GM19043 (cell line): ENCODE results near the gene USP11.

ENCODE experiments used
- ATAC-seq: cut with Tn5 transposase; IDR thresholded peaks from one replicate; pipeline ENCODE4 v1.9.1; 2021; ENCODE audit warnings: low read depth; ENCODE audit not compliant: unreplicated experiment

USP11 gene

DNA sequence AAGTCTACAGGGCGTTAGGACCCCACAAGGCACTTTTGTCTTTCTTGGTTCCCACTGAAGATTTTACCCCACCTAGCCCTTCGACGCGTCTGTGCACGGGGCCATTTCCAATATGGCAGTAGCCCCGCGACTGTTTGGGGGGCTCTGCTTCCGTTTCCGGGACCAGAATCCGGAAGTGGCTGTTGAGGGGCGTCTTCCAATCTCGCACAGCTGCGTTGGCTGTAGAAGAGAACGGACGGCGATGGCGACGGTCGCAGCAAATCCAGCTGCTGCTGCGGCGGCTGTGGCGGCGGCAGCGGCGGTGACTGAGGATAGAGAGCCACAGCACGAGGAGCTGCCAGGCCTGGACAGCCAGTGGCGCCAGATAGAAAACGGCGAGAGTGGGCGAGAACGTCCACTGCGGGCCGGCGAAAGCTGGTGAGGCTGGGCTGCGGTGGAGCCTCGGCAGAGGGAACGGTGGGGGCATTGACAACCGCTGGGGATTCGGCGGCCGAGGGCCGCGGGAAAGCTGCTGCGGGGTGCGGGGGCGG, at the start of gene USP11:
Gene USP11 (plus strand): TSS at position 207 of the 530 bp plus-strand sequence. CDS start 35 bp downstream, at position 242.
- no peak for ATAC-seq

DNA sequence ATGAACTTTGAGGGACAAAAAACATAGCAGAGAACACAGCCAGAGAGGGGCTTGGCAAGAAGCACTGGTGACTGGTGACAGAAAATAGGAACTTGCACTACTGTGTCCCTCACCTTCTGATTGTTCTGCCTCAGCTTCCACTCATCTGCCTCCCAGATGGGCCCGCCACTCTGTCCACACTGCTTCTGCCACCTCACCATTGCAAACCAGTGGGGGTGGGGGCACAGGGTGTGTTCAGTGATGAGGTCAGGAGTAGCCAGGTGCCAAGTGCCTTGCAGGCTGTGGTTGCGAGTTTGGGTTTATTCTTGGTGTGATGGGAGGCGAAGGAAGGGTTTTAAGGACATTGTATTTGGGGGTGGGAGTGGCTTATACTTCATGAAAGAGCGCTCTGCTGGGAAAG, 48.3 kb upstream of the USP11 start:
- no peak for ATAC-seq

GRCh38 chrX:47185241-47185640, 47.6 kb upstream of the USP11 start:
- no peak for ATAC-seq

DNA sequence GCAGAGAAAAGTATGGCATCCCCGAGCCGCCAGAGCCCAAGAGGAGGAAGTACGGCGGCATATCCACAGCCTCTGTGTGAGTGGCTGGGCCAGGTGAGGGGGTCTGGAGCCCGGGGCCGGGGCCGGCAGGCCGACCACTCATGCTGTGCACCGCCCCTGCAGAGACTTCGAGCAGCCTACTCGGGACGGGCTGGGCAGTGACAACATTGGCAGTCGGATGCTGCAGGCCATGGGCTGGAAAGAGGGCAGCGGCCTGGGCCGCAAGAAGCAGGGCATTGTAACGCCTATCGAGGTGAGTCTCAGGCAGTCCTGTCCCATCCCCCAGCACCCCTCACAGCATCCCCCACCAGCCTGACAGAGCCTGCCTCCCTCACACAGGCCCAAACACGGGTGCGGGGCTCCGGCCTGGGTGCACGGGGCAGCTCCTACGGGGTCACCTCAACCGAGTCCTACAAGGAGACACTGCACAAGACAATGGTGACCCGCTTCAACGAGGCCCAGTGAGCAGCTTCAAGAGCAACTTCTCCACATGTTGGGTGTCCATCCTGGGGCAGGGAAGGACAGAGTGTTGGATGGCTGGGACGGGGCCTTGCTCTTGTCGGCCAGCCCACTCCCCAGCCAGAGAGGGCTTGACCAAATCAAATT, 46.6 kb upstream of the USP11 start:
- ATAC-seq = no peak

GRCh38 chrX:47187106-47187677, 45.6 kb upstream of the USP11 start:
- no peak for ATAC-seq

- no peak for ATAC-seq
Measured at GRCh38 chrX:47189906-47190305, 42.9 kb upstream of the USP11 start.

DNA sequence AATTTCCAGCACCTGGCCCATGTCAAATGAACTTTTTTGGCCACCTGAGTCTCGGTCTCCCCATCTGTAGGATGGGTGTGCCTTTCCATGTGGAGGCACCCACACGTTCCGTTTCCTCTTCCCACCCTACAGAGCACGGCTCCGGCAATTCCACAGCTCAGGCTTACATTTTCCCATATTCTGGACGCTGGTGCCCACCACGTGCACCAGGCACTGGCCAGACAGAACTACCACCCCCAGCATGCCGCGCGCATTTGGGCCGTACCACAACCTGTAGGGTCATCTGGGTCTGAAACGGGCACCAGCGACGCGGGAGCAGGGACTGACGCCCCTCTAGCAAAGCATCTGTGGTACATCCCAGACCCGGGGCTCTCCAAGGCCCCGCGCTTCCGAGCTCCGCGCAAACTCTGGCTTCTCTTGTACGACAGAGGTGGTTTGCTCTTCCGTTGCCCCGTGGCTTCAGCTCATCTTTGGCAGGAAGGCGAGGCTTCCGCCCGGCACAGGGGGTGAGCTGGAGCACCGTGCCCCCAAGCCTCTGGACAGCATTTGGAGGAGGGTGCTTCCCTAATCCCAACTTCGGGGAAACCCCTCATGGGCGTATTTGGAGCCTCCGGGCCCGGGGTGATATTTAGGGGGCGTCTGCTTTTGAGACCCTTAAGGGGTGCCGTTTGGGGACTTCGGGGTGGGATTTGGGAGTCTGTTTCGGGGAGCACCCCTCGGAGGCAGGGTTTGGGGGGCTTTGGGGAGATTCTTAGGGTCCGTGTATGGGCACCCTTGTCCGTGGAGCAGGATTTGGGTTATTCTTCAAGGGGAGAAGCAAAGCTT, 42.2 kb upstream of the USP11 start:
- peak; percentile 58 for ATAC-seq

DNA sequence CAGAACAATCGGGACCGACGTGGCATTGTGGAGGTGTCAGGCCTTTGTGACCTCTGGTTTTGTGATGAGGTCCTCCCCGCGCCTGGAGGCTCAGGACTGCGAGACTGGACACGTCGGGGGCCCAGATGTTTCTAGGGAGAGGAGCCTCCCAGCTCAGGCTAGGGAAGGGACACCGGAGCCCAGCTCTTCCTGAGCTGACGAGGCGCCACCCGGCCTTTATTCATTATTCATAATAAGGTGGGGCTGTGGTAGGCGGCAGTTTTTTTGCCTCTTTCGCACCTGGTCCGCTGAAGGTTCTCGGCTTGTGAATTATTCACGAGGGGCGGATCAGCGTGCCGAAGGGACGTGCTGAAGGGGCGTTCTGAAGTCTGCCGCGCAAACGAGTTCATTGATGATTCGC, 41.5 kb upstream of the USP11 start:
- no peak for ATAC-seq

- ATAC-seq = no peak
Measured at GRCh38 chrX:47191806-47192401, 40.9 kb upstream of the USP11 start.

GRCh38 chrX:47193475-47194193, 39.2 kb upstream of the USP11 start, which contains the start of gene UBA1:
TSS of gene UBA1 (plus strand) at chrX:47193829. CDS start at chrX:47198803, 4,974 bp downstream.
- ATAC-seq = no peak

GRCh38 chrX:47194194-47194787, 38.5 kb upstream of the USP11 start:
- no peak for ATAC-seq

GRCh38 chrX:47196098-47196497, 36.7 kb upstream of the USP11 start:
- no peak for ATAC-seq

- ATAC-seq = no peak
Measured at GRCh38 chrX:47197526-47197925, 35.3 kb upstream of the USP11 start.

GRCh38 chrX:47198026-47198686, 34.7 kb upstream of the USP11 start:
- no peak for ATAC-seq

- ATAC-seq = no peak
Measured at GRCh38 chrX:47198687-47199080, 34.1 kb upstream of the USP11 start.

DNA sequence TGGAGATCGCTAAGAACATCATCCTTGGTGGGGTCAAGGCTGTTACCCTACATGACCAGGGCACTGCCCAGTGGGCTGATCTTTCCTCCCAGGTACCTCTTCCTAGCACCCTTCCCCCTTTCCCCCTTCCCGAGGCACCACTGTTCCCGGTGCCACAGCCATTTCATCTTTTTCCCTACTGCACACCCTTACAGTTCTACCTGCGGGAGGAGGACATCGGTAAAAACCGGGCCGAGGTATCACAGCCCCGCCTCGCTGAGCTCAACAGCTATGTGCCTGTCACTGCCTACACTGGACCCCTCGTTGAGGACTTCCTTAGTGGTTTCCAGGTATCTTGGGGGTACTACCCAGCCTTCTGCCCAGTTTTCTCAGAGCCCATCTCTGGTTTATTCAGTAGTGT, 33.5 kb upstream of the USP11 start:
- ATAC-seq = no peak

- ATAC-seq = no peak
Measured at GRCh38 chrX:47200385-47201150, 32.2 kb upstream of the USP11 start.

- no peak for ATAC-seq
Measured at GRCh38 chrX:47201345-47201944, 31.4 kb upstream of the USP11 start.
